ENCODE results near the gene XRRA1.

GRCh38 chr11:74978041-74978440 is 29.1 kb upstream of the XRRA1 start:
- TF ChIP-seq EZH2 (IDR thresholded peaks at IDR 0.05; ENCODE audit: low read length, unreplicated experiment) (no peak), CTCF (conservative IDR thresholded peaks at IDR 0.05; ENCODE audit: low read depth, low read length) (no peak), EZH2phosphoT487 (IDR thresholded peaks at IDR 0.05; ENCODE audit: borderline replicate concordance, low read length) (no peak)

All from PC-3 (cell line).